GM21723 (cell line): Measurements from ENCODE around the gene KRTAP4-2.
"Not testable (repeated sequence)": the region's sequence is repeated elsewhere in the genome, so short reads cannot be mapped to it uniquely, and the experiment has no call there.

Source experiments
- ATAC-seq: cut with Tn5 transposase; IDR thresholded peaks from one replicate; pipeline ENCODE4 v1.9.1; 2021; ENCODE audit warnings: mild to moderate bottlenecking, moderate library complexity; ENCODE audit not compliant: unreplicated experiment

The KRTAP4-2 gene

DNA sequence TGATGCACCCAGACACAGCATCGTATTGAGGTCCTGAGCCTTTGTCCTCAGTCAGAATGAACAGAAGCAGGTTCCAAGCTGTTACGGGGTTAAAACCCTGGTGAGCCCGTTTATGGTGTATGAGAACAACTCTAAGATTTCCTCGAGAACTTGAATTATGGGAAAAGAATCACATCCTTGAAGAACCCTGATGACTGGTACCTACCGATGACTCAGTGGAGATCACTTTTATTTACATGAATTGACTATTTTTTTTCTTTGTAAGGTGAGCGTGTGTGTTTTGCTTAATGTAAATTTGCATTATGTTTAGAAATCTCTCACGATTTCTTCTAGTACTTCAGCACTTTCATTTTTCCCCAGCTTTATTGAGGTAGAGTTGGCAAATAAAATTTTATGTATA, 14.2 kb downstream of the KRTAP4-2 start:
- ATAC-seq = no peak

DNA sequence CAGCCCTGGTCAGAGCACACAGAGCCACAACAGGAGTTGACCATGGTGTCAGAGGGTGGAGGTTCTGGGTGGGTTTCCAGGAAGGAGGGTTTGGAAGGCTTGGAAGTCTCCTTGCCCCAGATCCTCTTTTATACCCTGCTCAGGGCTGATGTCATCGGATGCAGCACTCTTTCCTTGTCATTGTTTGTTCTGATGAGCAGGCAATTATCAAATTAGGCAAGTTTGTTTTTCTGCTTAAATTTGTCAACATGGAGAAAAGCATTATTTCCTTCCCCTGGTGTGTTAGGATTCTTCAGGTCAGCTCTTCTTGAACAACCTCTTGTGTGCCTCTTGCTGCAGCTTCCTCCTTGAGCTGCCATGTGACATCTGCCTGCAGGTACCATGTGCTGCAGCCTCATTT, 17.4 kb downstream of the KRTAP4-2 start, which contains the start of gene KRTAP4-4:
Gene KRTAP4-4 (minus strand): TSS at position 101 of the 400 bp plus-strand sequence. CDS start 57 bp downstream, at position 44.
- no peak for ATAC-seq

DNA sequence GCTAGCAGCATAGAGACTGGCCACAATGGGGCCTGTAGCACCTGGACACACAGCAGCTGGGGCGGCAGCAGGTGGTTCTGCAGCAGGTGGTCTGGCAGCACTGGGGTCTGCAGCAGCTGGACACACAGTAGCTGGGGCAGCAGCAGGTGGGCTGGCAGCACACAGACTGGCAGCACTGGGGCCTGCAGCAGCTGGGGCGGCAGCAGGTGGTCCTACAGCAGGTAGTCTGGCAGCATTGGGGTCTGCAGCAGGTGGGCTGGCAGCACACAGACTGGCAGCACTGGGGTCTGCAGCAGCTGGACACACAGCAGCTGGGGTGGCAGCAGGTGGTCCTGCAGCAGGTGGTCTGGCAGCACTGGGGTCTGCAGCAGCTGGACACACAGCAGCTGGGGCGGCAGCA, 17.8 kb downstream of the KRTAP4-2 start:
- ATAC-seq = not testable (repeated sequence)

DNA sequence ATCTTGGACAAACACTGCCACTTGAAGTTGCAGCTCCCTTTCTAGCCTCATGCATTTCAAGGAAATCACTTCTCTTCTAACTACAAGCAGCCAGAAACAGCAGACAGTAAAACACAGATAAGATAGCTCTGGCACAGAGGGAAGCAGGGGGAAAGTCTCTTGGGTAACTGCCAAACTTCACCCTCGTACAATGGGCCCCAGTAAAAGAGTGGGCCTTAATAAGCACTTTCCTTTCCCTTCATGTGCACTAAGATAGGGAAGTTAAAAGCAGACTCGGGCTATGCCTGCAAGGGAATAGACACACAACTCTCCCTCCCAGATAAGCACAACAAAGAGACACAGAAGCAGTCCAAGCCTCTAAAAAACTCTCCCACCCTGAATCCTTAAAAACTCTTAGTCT, 24.2 kb downstream of the KRTAP4-2 start:
- no peak for ATAC-seq

DNA sequence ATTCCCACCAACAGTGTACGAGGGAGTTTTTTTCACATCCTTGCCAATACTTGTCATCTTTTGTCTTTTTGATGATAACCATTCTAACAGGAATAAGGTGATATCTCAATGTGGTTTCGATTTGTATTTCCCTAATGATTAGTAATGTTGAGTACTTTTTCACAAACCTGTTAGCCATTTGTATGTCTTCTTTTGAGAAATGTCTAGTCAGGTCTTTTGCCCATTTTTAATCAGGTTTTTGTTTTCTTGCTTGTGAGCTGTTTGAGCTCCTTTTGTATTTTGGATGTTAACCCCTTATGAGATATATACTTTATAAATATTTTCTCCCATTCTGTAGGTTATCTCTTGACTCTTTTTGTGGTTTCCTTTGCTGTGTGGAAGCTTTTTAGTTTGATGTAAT, 26.5 kb downstream of the KRTAP4-2 start:
- no peak for ATAC-seq

DNA sequence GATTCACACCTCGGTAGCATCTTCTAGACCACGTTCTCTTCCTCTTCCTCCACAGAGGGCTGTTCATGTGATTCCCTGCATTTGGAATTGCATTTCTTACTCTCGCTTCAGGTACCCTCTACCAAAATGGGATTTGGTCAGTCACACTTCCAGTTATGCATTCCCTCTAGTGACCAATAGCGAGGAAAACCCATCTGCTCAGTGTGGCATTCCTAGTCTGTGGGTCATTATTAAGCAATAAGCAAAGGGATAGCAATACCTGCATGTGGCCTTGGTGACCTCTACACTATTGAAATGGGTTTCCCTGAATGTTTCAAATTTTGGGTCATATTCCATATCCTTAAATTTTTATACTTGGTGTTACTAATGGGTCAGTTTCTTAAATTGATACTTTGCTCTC, 28.0 kb downstream of the KRTAP4-2 start:
- no peak for ATAC-seq

DNA sequence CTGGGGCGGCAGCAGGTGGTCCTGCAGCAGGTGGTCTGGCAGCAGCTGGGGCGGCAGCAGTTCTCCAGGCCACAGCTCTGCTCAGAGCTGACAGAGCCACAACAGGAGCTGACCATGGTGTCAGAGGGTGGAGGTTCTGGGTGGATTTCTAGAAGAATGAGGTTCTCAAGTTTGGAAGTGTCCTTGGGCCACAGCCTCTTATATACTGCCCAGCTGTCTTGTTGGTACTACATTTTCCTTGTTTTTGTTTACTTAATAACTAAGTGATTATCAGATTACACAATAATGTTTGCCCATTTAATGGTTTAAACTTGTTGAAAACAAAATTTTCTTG, 28.4 kb downstream of the KRTAP4-2 start, which contains the start of gene KRTAP4-5:
Gene KRTAP4-5 (minus strand): TSS at position 174 of the 334 bp plus-strand sequence. CDS start 58 bp downstream, at position 116.
- no peak for ATAC-seq

DNA sequence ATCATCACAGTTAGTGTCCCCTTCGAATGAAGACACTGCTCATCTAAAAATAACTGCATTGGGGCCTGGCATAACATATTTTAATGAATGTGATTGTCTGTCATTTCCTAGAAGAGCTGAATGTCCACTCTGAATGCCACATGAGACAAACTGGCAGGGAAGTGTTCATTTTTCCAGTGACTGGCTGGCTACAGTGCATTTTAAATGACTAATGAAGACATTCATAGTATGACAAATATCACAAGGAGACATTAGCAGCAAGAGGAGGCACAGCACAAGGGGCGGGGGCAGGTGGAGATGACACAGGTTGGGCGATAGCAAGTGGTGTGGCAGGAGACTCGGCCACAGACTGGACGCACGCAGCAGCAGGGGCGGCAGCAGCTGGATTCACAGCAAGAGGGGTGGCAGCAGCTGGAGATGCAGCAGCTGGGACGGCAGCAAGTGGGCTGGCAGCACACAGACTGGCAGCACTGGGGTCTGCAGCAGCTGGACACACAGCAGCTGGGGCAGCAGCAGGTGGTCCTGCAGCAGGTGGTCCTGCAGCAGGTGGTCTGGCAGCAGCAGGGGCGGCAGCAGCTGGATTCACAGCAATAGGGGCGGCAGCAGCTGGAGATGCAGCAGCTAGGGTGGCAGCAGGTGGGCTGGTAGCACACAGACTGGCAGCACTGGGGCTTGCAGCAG, 28.9 kb downstream of the KRTAP4-2 start:
- not testable (repeated sequence) for ATAC-seq

DNA sequence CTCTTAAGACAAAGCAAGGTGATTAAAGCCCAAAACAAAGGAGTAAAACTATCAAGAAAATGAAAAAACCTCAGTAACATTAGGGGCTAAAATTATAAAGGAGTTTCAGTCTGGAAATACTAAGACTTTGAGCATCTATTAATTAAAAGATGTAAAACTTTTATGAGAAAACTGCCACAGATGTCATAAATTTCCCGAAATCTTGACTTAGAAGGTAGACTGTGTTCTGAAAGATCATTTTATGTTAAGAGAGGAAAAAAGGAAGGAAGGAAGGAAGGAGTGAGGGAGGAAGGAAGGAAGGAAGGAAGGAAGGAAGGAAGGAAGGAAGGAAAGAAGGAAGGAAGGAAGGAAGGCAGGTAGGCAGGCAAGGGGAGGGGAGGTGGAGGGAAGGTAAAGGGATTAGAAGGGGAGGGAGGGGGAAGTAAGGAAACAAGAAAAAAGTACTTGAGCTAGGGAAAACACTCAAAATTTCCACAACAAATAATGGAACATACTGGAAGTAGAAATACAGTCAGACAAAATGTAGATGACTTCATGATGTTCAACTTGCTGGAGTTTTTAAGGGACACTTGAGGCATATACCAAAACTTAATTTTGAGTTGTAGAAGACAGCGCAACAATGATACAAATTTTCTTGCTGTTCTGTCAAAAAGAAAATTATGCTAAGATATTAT, 30.4 kb downstream of the KRTAP4-2 start:
- ATAC-seq = no peak

DNA sequence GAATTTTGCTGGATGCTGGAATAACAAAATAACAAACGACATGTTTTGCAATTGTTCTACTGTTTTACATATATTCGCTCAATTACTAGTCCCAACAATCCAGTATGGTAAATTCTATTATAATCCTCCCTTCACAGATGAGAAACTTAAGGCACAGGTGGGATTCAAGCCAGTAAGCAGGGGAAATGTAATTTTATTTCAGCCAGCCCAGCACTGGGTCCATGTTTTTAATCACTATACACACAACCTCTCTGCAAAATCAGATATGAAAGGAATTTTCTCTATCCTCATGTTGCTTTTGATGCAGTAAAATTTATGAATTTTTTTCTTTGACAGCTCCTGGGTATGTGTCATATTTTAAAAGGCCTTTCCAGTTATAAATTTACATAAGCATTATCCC, 32.8 kb downstream of the KRTAP4-2 start:
- ATAC-seq = no peak

DNA sequence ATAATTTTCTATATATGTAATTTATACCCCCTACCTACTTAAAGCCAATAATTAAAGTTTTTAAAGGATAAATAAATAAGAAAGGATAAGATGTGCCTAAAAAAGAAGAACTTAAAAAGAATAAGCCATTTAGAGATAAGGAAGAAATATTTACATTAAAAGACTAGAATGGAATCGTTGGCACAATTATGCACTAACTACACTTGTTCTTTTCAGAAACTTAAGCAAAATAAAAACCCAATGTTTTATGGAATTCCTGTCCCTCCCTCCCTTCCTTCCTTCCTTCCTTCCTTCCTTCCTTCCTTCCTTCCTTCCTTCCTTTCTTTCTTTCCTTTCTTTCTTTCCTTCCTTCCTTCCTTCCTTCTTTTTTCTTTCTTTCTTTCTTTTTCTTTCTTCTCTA, 33.2 kb downstream of the KRTAP4-2 start:
- ATAC-seq = no peak

DNA sequence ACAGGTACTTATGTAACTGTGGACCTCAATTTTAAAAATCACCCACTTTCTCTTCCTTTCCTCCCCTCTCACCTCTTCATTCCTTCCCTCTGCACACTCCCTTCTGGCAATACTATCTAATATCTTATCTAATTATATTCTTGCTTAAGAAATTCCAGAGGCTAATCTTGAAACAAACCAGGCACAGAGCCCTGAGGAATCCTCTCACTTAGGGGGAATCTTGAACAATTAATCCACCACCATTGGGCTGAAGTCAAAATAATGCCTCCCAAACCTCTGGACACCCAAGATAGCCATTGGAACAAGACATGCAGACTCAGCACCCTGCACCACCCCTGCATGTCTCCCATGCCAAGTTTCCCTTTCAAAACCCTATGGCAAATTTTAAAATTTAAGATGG, 36.7 kb downstream of the KRTAP4-2 start:
- no peak for ATAC-seq

DNA sequence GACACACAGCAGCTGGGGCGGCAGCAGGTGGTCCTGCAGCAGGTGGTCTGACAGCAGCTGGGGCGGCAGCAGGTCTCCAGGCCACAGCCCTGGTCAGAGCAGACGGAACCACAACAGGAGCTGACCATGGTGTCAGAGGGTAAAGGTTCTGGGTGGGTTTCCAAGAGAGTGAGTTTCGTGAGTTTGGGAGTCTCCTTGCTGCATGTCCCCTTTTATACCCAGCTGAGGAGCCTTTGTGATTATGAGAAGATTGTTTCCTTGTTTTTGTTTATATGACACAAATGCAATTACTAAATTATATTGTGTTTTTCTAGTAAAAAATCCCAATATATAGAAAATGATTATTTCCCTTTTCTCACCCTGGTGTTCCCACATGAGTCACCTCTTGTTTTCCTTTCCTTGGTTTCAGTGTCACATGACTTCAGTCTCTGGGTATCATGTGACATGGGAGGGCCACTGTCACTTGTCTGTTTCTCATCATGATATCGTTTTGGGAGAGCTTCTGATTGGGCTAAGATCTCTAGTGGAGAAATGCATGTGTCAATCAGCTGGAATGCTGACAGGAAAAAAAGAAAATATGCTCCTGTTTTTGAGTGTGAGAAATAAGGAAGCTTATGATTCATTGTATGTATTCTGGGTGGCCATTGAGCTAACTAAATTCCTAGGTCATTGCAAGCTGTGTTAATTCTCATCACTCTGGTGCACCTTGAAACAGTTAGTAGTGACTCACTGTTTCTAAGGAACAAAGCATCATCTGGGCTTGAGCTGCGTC, 37.5 kb downstream of the KRTAP4-2 start, which contains the start of gene KRTAP4-6:
Gene KRTAP4-6 (minus strand): TSS at position 185 of the 772 bp plus-strand sequence. CDS start 57 bp downstream, at position 128.
- ATAC-seq = no peak

DNA sequence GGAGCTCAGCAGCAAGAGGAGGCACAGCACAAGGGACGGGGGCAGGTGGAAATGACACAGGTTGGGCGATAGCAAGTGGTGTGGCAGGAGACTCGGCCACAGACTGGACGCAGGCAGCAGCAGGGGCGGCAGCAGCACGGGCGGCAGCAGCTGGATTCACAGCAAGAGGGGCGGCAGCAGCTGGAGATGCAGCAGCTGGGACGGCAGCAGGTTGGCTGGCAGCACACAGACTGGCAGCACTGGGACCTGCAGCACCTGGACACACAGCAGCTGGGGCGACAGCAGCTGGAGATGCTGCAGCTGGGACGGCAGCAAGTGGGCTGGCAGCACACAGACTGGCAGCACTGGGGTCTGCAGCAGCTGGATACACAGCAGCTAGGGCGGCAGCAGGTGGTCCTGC, 38.2 kb downstream of the KRTAP4-2 start:
- ATAC-seq = not testable (repeated sequence)

DNA sequence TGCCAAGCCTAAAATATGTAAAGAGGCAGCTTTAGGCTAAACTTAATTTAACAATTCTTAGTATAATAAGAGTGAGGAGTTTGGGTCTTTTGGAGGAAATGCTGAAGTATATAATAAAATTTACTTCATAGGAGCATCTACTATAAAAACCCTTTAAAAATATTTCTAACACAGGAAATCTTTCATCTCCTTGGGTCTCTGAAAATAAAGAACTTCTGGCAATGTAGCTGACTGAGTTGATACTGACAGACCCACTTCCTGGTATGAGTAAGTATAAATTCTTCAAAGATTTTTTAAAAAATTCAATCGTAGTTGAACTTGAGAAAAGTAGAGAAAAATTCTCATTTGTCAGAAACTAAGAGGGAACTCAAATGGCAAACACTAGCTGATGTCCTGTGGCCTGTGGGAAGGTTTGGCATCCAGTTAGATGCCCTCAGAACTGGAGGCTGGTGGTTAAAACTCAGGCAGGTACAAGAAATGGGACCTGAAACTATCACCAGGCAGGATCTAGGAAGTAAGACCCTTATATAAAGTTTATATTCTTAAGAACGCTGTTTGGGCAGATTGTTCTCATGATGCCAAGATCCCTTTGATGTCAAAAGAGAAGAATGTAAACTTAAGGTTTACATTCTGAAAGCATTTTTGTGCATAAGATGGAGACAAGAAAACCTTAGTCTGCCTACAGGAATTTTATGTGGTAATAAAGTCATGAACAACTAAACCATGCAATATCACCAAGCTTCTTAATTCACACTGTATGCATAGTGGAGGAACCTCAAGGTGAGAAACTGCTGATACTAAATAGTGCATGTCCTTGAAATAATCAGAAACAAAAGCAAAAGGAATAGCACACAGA, 43.9 kb downstream of the KRTAP4-2 start:
- ATAC-seq = no peak

DNA sequence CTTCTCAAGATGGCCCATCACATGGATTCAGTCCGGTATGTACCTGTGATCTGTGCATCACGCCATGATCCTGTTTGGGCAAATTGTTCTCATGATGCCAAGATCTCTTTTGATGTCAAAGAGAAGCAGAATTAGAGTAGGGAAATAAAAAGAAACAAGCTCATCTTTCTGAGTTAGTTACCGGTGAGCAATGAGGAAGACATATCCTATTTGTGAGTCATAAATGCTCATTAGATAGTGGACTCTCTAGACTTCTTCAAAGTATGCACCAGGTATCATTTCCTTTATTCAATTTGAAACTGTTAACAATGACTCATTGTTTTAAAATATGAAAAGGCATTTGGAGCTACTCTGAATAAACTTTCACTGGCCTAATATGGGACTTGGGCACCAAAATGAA, 46.0 kb downstream of the KRTAP4-2 start:
- no peak for ATAC-seq
